Glutamatergic neuron (in vitro differentiated cells): Measurements from ENCODE around the gene MICU1. TPM values are rescaled to one million over a fixed set of nuclear protein-coding genes. Genes with fewer than 3 reads are reported as not detected.

Experiments
- DNase-seq: peaks from one replicate; pipeline ENCODE4 v3.0.0; 2022
- H3K27ac Mint-ChIP-seq: one replicate; pipeline ENCODE4 v1.8.0; 2020; ENCODE audit warnings: mild to moderate bottlenecking, mixed read lengths, inconsistent platforms; ENCODE audit not compliant: unreplicated experiment
- H3K27me3 Mint-ChIP-seq: one replicate; pipeline ENCODE4 v1.8.0; 2020; ENCODE audit warnings: mild to moderate bottlenecking, moderate library complexity, mixed read lengths, inconsistent platforms; ENCODE audit not compliant: unreplicated experiment
- H3K36me3 Mint-ChIP-seq: one replicate; pipeline ENCODE4 v1.8.0; 2020; ENCODE audit warnings: mild to moderate bottlenecking, mixed read lengths, inconsistent platforms; ENCODE audit not compliant: unreplicated experiment
- H3K4me1 Mint-ChIP-seq: one replicate; pipeline ENCODE4 v1.8.0; 2020; ENCODE audit warnings: mild to moderate bottlenecking, low read depth, mixed read lengths, inconsistent platforms; ENCODE audit not compliant: unreplicated experiment
- H3K4me3 Mint-ChIP-seq: one replicate; pipeline ENCODE4 v1.8.0; 2020; ENCODE audit warnings: mild to moderate bottlenecking, mixed read lengths, inconsistent platforms; ENCODE audit not compliant: unreplicated experiment
- H3K9me3 Mint-ChIP-seq: one replicate; pipeline ENCODE4 v1.8.0; 2020; ENCODE audit warnings: mild to moderate bottlenecking, moderate library complexity, mixed read lengths, inconsistent platforms; ENCODE audit not compliant: unreplicated experiment
- total RNA-seq: library from RNA; stranded (reverse); fragmentation: NEBNext Ultra II Directional; extraction: Animal tissue kit (Norgen Biotek cat#: 25700); gene quantifications from one replicate; pipeline ENCODE4 v1.2.1, GENCODE V29; 2021; ENCODE audit not compliant: unreplicated experiment
- TF ChIP-seq, protein P1 (sequence below): fragments of 200-600 bp; sonication (generic); IDR thresholded peaks from one replicate; pipeline ENCODE4 v1.5.0; 2021; ENCODE audit not compliant: partially characterized antibody, unreplicated experiment

The MICU1 gene
- total RNA-seq, 1 donor from 2014 or later: 33.5 TPM

DNA sequence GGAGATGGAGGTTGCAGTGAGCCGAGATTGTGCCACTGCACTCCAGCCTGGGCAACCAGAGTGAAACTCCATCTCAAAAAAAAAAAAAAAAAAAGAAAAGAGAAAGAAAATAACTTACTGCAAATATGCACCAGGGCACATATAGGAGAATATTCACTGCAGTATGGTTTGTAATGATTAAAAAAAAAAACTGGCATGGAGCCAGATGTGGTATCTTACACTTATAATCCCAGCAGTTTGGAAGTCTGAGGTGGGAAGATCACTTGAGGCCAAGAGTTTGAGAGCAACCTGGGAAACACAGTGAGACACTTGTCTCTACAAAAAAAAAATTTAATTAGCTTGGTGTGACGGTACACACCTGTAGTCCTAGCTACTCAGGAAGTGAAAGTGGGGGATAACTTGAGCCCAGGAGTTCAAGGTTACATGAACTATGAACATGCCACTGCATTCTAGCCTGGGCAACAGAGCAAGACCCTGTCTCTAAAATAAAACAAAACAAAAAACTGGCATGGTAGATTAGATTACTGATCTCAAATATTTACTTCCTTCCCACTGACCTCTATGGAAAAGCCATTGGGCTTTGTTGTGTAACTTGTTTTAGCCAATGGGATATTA lies 85.6 kb downstream of the MICU1 start:
- TF ChIP-seq, protein P1, sequence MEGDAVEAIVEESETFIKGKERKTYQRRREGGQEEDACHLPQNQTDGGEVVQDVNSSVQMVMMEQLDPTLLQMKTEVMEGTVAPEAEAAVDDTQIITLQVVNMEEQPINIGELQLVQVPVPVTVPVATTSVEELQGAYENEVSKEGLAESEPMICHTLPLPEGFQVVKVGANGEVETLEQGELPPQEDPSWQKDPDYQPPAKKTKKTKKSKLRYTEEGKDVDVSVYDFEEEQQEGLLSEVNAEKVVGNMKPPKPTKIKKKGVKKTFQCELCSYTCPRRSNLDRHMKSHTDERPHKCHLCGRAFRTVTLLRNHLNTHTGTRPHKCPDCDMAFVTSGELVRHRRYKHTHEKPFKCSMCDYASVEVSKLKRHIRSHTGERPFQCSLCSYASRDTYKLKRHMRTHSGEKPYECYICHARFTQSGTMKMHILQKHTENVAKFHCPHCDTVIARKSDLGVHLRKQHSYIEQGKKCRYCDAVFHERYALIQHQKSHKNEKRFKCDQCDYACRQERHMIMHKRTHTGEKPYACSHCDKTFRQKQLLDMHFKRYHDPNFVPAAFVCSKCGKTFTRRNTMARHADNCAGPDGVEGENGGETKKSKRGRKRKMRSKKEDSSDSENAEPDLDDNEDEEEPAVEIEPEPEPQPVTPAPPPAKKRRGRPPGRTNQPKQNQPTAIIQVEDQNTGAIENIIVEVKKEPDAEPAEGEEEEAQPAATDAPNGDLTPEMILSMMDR: no peak
- no peak for DNase-seq
- Mint-ChIP-seq H3K27me3 (peaks cover 3% of the 10 kb centered on the region), H3K36me3 (peaks cover 10% of the 10 kb centered on the region), H3K4me1 (no peaks in the 10 kb centered on the region), H3K4me3 (no peak overlapping the region), H3K27ac (no peak overlapping the region), H3K9me3 (peaks cover 4% of the 10 kb centered on the region)

DNA sequence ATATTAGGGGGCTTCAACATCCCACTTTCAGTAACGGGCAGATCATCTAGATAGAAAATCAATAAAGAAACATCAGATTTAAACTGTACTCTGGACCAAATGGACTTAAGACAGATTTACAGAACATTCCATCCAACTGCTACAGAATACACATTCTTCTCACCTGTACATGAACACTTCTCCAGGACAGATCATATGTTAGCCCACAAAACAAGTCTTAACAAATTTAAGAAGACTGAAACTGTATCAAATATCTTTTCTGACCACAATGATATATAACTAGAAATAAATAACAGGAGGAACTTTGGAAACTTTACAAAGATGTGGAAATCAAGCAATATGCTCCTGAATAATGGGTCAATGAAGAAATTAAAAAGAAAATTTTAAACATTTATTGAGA lies 86.7 kb downstream of the MICU1 start:
- Mint-ChIP-seq H3K4me3 (no peak overlapping the region), H3K4me1 (no peaks in the 10 kb centered on the region), H3K9me3 (peaks cover 4% of the 10 kb centered on the region), H3K27me3 (peaks cover 3% of the 10 kb centered on the region), H3K27ac (no peak overlapping the region), H3K36me3 (peaks cover 10% of the 10 kb centered on the region)
- TF ChIP-seq, protein P1: no peak
- DNase-seq: no peak

DNA sequence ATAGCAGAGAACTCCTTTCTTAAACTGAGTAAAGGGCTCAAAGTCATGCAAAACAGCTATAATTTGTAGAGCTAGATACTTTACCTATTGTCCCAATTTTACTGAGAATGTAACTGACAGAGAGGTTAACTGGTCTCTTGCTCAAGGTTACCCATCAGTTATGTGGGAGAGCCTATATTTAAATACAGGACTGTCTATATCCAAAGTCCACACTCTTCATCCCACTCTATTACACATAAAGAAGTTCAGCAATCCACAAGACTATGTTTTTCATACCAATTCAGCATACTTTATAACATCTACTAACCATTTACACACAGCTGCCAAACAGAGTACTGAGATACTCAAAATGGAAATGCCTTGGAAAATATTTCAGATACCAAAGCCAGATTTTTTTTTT lies 100.2 kb downstream of the MICU1 start:
- H3K27ac Mint-ChIP-seq: no peak overlapping the region
- DNase-seq: no peak
- TF ChIP-seq, protein P1: no peak
- H3K36me3 Mint-ChIP-seq: no peaks in the 10 kb centered on the region
- peaks cover 5% of the 10 kb centered on the region for H3K4me1 Mint-ChIP-seq
- H3K4me3 Mint-ChIP-seq: no peak overlapping the region
- H3K9me3 Mint-ChIP-seq: no peaks in the 10 kb centered on the region
- no peaks in the 10 kb centered on the region for H3K27me3 Mint-ChIP-seq

DNA sequence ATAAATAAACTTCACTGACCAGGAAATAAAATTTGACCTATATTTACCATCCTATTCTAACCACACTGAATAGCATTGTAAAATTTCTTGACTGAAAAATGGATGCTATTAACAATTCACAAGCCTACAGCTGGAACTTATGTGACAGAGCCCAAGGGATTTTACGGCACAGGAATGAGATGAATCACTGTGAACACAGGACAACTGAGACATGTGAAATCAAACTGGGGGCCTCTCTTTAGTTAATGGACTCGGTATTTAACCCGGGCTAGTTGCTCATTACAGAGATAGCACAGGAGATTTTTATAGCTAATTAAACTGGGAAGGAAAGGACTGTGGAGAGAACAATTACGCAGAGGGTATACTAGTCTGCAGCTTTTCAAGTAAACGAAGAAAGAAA lies 100.6 kb downstream of the MICU1 start:
- Mint-ChIP-seq H3K9me3 (no peaks in the 10 kb centered on the region), H3K27ac (no peak overlapping the region), H3K4me3 (no peak overlapping the region), H3K27me3 (no peaks in the 10 kb centered on the region), H3K4me1 (peaks cover 5% of the 10 kb centered on the region), H3K36me3 (no peaks in the 10 kb centered on the region)
- TF ChIP-seq, protein P1: no peak
- no peak for DNase-seq

DNA sequence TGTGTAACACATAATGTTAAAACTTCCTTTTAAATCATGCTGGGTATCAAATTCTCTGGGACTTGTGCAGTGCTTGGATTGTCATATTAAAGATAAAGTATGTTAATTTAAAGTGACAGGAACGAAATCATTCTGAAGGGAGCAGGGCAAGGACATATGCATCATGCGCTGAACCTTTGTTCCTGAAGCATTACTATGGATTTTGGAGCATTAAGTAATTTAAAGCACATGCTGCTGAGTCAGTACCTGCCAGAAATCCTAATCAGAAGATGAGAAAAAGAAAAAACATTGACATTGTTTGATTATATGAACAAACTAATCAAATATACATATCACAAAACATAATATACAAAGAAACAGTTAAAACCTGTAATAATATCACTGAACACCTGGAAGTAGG lies 101.4 kb downstream of the MICU1 start:
- H3K36me3 Mint-ChIP-seq: no peaks in the 10 kb centered on the region
- no peak overlapping the region for H3K27ac Mint-ChIP-seq
- H3K4me1 Mint-ChIP-seq: peaks cover 5% of the 10 kb centered on the region
- no peaks in the 10 kb centered on the region for H3K27me3 Mint-ChIP-seq
- no peaks in the 10 kb centered on the region for H3K9me3 Mint-ChIP-seq
- H3K4me3 Mint-ChIP-seq: no peak overlapping the region
- TF ChIP-seq, protein P1: no peak
- no peak for DNase-seq
